ENCODE data around the gene SLC2A1.
A peak's percentile ranks its signal among the peaks of the same experiment; 100 is the strongest.

Gene SLC2A1

GRCh38 chr1:42965378-42965777 lies 6.7 kb upstream of the SLC2A1 start:
- Histone ChIP-seq H3K9ac (ENCODE audit: low read length) (no peak overlapping the region), H2AK5ac (ENCODE audit: low read length) (no peak overlapping the region), H4K8ac (ENCODE audit: low read depth, low read length) (no peak overlapping the region), H3K4ac (ENCODE audit: low read depth, low read length) (no peak overlapping the region), H3K36me3 (ENCODE audit: control insufficient read depth in 1 of 2, insufficient read depth in 2 of 2, low read length in 2 of 2) (no peaks in the 10 kb centered on the region), H3K4me1 (ENCODE audit: control insufficient read depth in 1 of 2, insufficient read depth in 2 of 2, low read length in 2 of 2) (peaks cover 20 to 32% of the 10 kb centered on the region in 2 experiments), H4K12ac (ENCODE audit: low read depth, low read length) (no peak overlapping the region), H3K79me2 (ENCODE audit: control insufficient read depth, insufficient read depth, low read length, poor library complexity) (peaks cover 3% of the 10 kb centered on the region), H3K18ac (ENCODE audit: low read length) (no peak overlapping the region), H3K23ac (ENCODE audit: low read length) (no peak overlapping the region), H3K79me1 (ENCODE audit: low read length) (peaks cover 19% of the 10 kb centered on the region), H3K27me3 (ENCODE audit: insufficient read depth, low read length) (no peaks in the 10 kb centered on the region), H2BK12ac (ENCODE audit: low read length) (no peak overlapping the region), H2AFZ (ENCODE audit: insufficient read depth, low read length, poor library complexity) (no peak overlapping the region), H2BK5ac (ENCODE audit: low read depth, low read length, poor library complexity) (no peak overlapping the region), H4K91ac (ENCODE audit: low read depth, low read length) (no peak overlapping the region), H2BK120ac (ENCODE audit: insufficient read depth, low read length, poor library complexity) (no peak overlapping the region), H3K9me3 (ENCODE audit: insufficient read depth, low read depth, low read length) (peaks cover 2% of the 10 kb centered on the region), H3K14ac (ENCODE audit: low read length) (no peak overlapping the region), H3K27ac (ENCODE audit: low read depth, low read length) (no peak overlapping the region), H3K4me3 (ENCODE audit: low read depth, low read length) (no peak overlapping the region), H3K4me2 (ENCODE audit: low read length) (no peak overlapping the region)
- DNase-seq, result peak in 1 of 2 donors; percentile 58
- WGBS (ENCODE audit: extremely low coverage, insufficient coverage, insufficient read length), result no CpG with 5 or more reads among the region's 1 CpG

- Histone ChIP-seq H3K36me3 (ENCODE audit: control insufficient read depth in 1 of 2, insufficient read depth in 2 of 2, low read length in 2 of 2) (no peaks in the 10 kb centered on the region), H3K4me3 (ENCODE audit: low read depth, low read length) (no peak overlapping the region), H3K18ac (ENCODE audit: low read length) (no peak overlapping the region), H2BK5ac (ENCODE audit: low read depth, low read length, poor library complexity) (no peak overlapping the region), H2AFZ (ENCODE audit: insufficient read depth, low read length, poor library complexity) (no peak overlapping the region), H2AK5ac (ENCODE audit: low read length) (no peak overlapping the region), H4K8ac (ENCODE audit: low read depth, low read length) (no peak overlapping the region), H3K4me1 (ENCODE audit: control insufficient read depth in 1 of 2, insufficient read depth in 2 of 2, low read length in 2 of 2) (peaks cover 24 to 30% of the 10 kb centered on the region in 2 experiments), H3K27ac (ENCODE audit: low read depth, low read length) (no peak overlapping the region), H3K14ac (ENCODE audit: low read length) (no peak overlapping the region), H3K4ac (ENCODE audit: low read depth, low read length) (no peak overlapping the region), H3K27me3 (ENCODE audit: insufficient read depth, low read length) (no peaks in the 10 kb centered on the region), H4K12ac (ENCODE audit: low read depth, low read length) (no peak overlapping the region), H4K91ac (ENCODE audit: low read depth, low read length) (peak overlapping the region; percentile 36), H2BK12ac (ENCODE audit: low read length) (no peak overlapping the region), H3K79me2 (ENCODE audit: control insufficient read depth, insufficient read depth, low read length, poor library complexity) (peaks cover 7% of the 10 kb centered on the region), H3K79me1 (ENCODE audit: low read length) (peaks cover 23% of the 10 kb centered on the region), H3K9ac (ENCODE audit: low read length) (no peak overlapping the region), H3K4me2 (ENCODE audit: low read length) (no peak overlapping the region), H2BK120ac (ENCODE audit: insufficient read depth, low read length, poor library complexity) (no peak overlapping the region), H3K23ac (ENCODE audit: low read length) (no peak overlapping the region), H3K9me3 (ENCODE audit: insufficient read depth, low read depth, low read length) (peaks cover 2% of the 10 kb centered on the region)
- peak in 1 of 2 donors; percentile 64 for DNase-seq
- no CpG with 5 or more reads among the region's 19 CpGs for WGBS (ENCODE audit: extremely low coverage, insufficient coverage, insufficient read length)
Observed at GRCh38 chr1:42964044-42964812, 5.6 kb upstream of the SLC2A1 start.

GRCh38 chr1:42963378-42964043 lies 4.8 kb upstream of the SLC2A1 start:
- no peak overlapping the region for H3K23ac ChIP-seq (ENCODE audit: low read length)
- peak overlapping the region; percentile 17 for H2AK5ac ChIP-seq (ENCODE audit: low read length)
- peak overlapping the region; percentile 16 for H3K4ac ChIP-seq (ENCODE audit: low read depth, low read length)
- H4K12ac ChIP-seq (ENCODE audit: low read depth, low read length), result no peak overlapping the region
- peak overlapping the region; percentile 53 for H2BK12ac ChIP-seq (ENCODE audit: low read length)
- H3K4me3 ChIP-seq (ENCODE audit: low read depth, low read length), result no peak overlapping the region
- H3K4me1 ChIP-seq (ENCODE audit: control insufficient read depth in 1 of 2, insufficient read depth in 2 of 2, low read length in 2 of 2), result peaks cover 24 to 31% of the 10 kb centered on the region in 2 experiments
- peak; percentile 70 to 79 for DNase-seq
- no peak overlapping the region for H3K4me2 ChIP-seq (ENCODE audit: low read length)
- H4K91ac ChIP-seq (ENCODE audit: low read depth, low read length), result peak overlapping the region; percentile 93
- H2BK5ac ChIP-seq (ENCODE audit: low read depth, low read length, poor library complexity), result peak overlapping the region; percentile 15
- WGBS (ENCODE audit: extremely low coverage, insufficient coverage, insufficient read length), result no CpG with 5 or more reads among the region's 9 CpGs
- H3K36me3 ChIP-seq (ENCODE audit: control insufficient read depth in 1 of 2, insufficient read depth in 2 of 2, low read length in 2 of 2), result peaks cover 0 to under 1% of the 10 kb centered on the region in 2 experiments
- H3K79me2 ChIP-seq (ENCODE audit: control insufficient read depth, insufficient read depth, low read length, poor library complexity), result peaks cover 11% of the 10 kb centered on the region
- peak overlapping the region; percentile 3 for H4K8ac ChIP-seq (ENCODE audit: low read depth, low read length)
- H3K9me3 ChIP-seq (ENCODE audit: insufficient read depth, low read depth, low read length), result peaks cover under 1% of the 10 kb centered on the region
- no peaks in the 10 kb centered on the region for H3K27me3 ChIP-seq (ENCODE audit: insufficient read depth, low read length)
- no peak overlapping the region for H3K9ac ChIP-seq (ENCODE audit: low read length)
- H3K14ac ChIP-seq (ENCODE audit: low read length), result peak overlapping the region; percentile 25
- no peak overlapping the region for H2AFZ ChIP-seq (ENCODE audit: insufficient read depth, low read length, poor library complexity)
- peaks cover 28% of the 10 kb centered on the region for H3K79me1 ChIP-seq (ENCODE audit: low read length)
- no peak overlapping the region for H3K27ac ChIP-seq (ENCODE audit: low read depth, low read length)
- H2BK120ac ChIP-seq (ENCODE audit: insufficient read depth, low read length, poor library complexity), result peak overlapping the region; percentile 9
- H3K18ac ChIP-seq (ENCODE audit: low read length), result peak overlapping the region; percentile 66

GRCh38 chr1:42962641-42963377 lies 4.1 kb upstream of the SLC2A1 start:
- H4K8ac ChIP-seq (ENCODE audit: low read depth, low read length), result peak overlapping the region; percentile 41
- peak overlapping the region; percentile 77 for H2BK120ac ChIP-seq (ENCODE audit: insufficient read depth, low read length, poor library complexity)
- no CpG with 5 or more reads among the region's 13 CpGs for WGBS (ENCODE audit: extremely low coverage, insufficient coverage, insufficient read length)
- no peaks in the 10 kb centered on the region for H3K27me3 ChIP-seq (ENCODE audit: insufficient read depth, low read length)
- H3K4me2 ChIP-seq (ENCODE audit: low read length), result no peak overlapping the region
- H2AK5ac ChIP-seq (ENCODE audit: low read length), result peak overlapping the region; percentile 55
- peak overlapping the region; percentile 38 for H3K14ac ChIP-seq (ENCODE audit: low read length)
- peaks cover 24 to 31% of the 10 kb centered on the region in 2 experiments for H3K4me1 ChIP-seq (ENCODE audit: control insufficient read depth in 1 of 2, insufficient read depth in 2 of 2, low read length in 2 of 2)
- H3K27ac ChIP-seq (ENCODE audit: low read depth, low read length), result peak overlapping the region; percentile 36
- DNase-seq, result peak; percentile 56 to 62
- H2AFZ ChIP-seq (ENCODE audit: insufficient read depth, low read length, poor library complexity), result no peak overlapping the region
- peak overlapping the region; percentile 49 for H2BK5ac ChIP-seq (ENCODE audit: low read depth, low read length, poor library complexity)
- peak overlapping the region; percentile 87 for H2BK12ac ChIP-seq (ENCODE audit: low read length)
- peak overlapping the region; percentile 39 for H3K18ac ChIP-seq (ENCODE audit: low read length)
- H3K23ac ChIP-seq (ENCODE audit: low read length), result no peak overlapping the region
- H3K79me1 ChIP-seq (ENCODE audit: low read length), result peaks cover 33% of the 10 kb centered on the region
- H3K79me2 ChIP-seq (ENCODE audit: control insufficient read depth, insufficient read depth, low read length, poor library complexity), result peaks cover 18% of the 10 kb centered on the region
- H3K9me3 ChIP-seq (ENCODE audit: insufficient read depth, low read depth, low read length), result no peaks in the 10 kb centered on the region
- H3K36me3 ChIP-seq (ENCODE audit: control insufficient read depth in 1 of 2, insufficient read depth in 2 of 2, low read length in 2 of 2), result peaks cover 0 to 2% of the 10 kb centered on the region in 2 experiments
- H4K91ac ChIP-seq (ENCODE audit: low read depth, low read length), result peak overlapping the region; percentile 93
- no peak overlapping the region for H3K9ac ChIP-seq (ENCODE audit: low read length)
- H4K12ac ChIP-seq (ENCODE audit: low read depth, low read length), result no peak overlapping the region
- peak overlapping the region; percentile 16 for H3K4ac ChIP-seq (ENCODE audit: low read depth, low read length)
- no peak overlapping the region for H3K4me3 ChIP-seq (ENCODE audit: low read depth, low read length)

Measured in trophoblast cell (in vitro differentiated cells and primary cell).